DOHH2 (cell line): ENCODE measurements around the gene ARCN1.

Experiments
- H3F3A ChIP-seq: fragments of 200-600 bp; sonication (generic), shearing (Covaris generic); 2 replicates; pipeline ENCODE4 v1.6.0; 2016; ENCODE audit warnings: antibody characterized with exemption, mild to moderate bottlenecking; ENCODE audit not compliant: control insufficient read depth, insufficient read depth
- H3K27ac ChIP-seq: fragments of 200-600 bp; sonication (generic); 2 replicates; pipeline ENCODE4 v1.5.1; 2014; ENCODE audit warnings: low read depth, mild to moderate bottlenecking, low read length, moderate library complexity
- H3K27me3 ChIP-seq: fragments of 200-600 bp; sonication (generic); 2 replicates; pipeline ENCODE4 v1.6.1; 2014; ENCODE audit warnings: mild to moderate bottlenecking, low read length, mixed read lengths; ENCODE audit not compliant: control insufficient read depth
- H3K36me3 ChIP-seq: fragments of 200-600 bp; sonication (generic); 2 replicates; pipeline ENCODE4 v1.6.1; 2014; ENCODE audit warnings: mild to moderate bottlenecking, low read length, moderate library complexity, mixed read lengths; ENCODE audit not compliant: control insufficient read depth
- H3K4me1 ChIP-seq: fragments of 200-600 bp; sonication (generic); 2 replicates; pipeline ENCODE4 v1.6.1; 2014; ENCODE audit warnings: mild to moderate bottlenecking, low read length, mixed read lengths; ENCODE audit not compliant: control insufficient read depth
- H3K4me2 ChIP-seq: fragments of 200-600 bp; sonication (generic); 2 replicates; pipeline ENCODE4 v1.6.0; 2014; ENCODE audit warnings: mild to moderate bottlenecking, low read length, moderate library complexity
- H3K4me3 ChIP-seq: fragments of 200-600 bp; sonication (generic); 2 replicates; pipeline ENCODE4 v1.5.1; 2014; ENCODE audit warnings: mild to moderate bottlenecking, low read length, mixed read lengths
- H3K79me2 ChIP-seq: fragments of 200-600 bp; sonication (generic); 2 replicates; pipeline ENCODE4 v1.6.1; 2014; ENCODE audit warnings: mild to moderate bottlenecking, low read length, mixed read lengths; ENCODE audit not compliant: control insufficient read depth
- H3K9me2 ChIP-seq: fragments of 200-600 bp; sonication (generic); replicated peaks from 2 replicates; pipeline ENCODE4 v1.6.1; 2014; ENCODE audit warnings: mild to moderate bottlenecking, low read length, mixed read lengths; ENCODE audit not compliant: control insufficient read depth
- H3K9me3 ChIP-seq: fragments of 200-600 bp; sonication (generic); 2 replicates; pipeline ENCODE4 v1.6.1; 2014; ENCODE audit warnings: antibody characterized with exemption, low read length, mixed read lengths; ENCODE audit not compliant: control insufficient read depth, insufficient read depth
- H4K20me1 ChIP-seq: fragments of 200-600 bp; sonication (generic); 2 replicates; pipeline ENCODE4 v1.6.0; 2014; ENCODE audit warnings: low read depth, mild to moderate bottlenecking, antibody characterized with exemption, low read length, moderate library complexity; ENCODE audit not compliant: control insufficient read depth, insufficient read depth
- EZH2phosphoT487 ChIP-seq: fragments of 200-600 bp; sonication (generic); IDR thresholded peaks from 2 replicates; pipeline ENCODE4 v1.6.1; 2017; ENCODE audit warnings: borderline replicate concordance, mild to moderate bottlenecking, antibody characterized with exemption, low read length, moderate library complexity, mixed read lengths
- TF ChIP-seq, protein P1 (sequence below): fragments of 200-600 bp; sonication (generic); IDR thresholded peaks from one replicate; pipeline ENCODE4 v1.5.1; 2014; ENCODE audit warnings: antibody characterized with exemption, mild to moderate bottlenecking, low read depth, low read length; ENCODE audit not compliant: poor library complexity, severe bottlenecking

ARCN1 gene

DNA sequence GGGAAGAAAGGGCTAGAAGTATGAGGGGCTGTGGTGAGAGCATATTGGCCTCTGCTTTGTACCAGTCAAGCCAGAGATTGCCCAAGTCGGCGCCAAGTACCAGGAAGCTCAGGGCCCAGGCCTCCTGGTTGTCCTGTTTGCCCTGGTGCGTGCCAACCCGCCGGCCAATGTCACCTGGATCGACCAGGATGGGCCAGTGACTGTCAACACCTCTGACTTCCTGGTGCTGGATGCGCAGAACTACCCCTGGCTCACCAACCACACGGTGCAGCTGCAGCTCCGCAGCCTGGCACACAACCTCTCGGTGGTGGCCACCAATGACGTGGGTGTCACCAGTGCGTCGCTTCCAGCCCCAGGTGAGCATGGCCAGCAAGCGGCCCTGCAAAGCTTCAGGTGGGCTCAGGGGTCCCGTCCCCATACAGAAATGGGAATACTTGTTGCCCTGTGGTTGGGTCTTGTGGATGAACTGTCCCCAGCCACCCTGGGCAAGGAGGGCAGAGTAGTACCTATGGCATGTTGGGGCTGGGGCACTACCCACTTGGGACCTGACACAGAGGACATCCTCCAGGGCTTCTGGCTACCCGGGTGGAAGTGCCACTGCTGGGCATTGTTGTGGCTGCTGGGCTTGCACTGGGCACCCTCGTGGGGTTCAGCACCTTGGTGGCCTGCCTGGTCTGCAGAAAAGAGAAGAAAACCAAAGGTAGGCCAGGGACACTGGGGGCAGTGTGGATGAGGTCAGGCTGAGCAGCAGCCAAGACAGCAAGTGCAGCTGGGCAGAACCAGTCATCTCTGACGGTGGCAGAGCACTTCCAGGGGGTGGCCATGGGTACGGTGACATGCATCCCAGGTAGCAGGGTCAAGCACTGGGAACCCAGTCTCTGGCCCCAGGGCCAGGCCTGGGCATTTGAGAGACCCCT, 39.1 kb upstream of the ARCN1 start:
- Histone ChIP-seq H3K9me2 (no peaks in the 10 kb centered on the region), H3K79me2 (no peaks in the 10 kb centered on the region), H3K9me3 (no peaks in the 10 kb centered on the region), H3K4me2 (no peak overlapping the region), H4K20me1 (no peaks in the 10 kb centered on the region), H3K27me3 (0 out of 2 replicates have a peak, but pooled peaks cover 3% of the 10 kb centered on the region), H3K4me3 (no peak overlapping the region), H3K36me3 (no peaks in the 10 kb centered on the region), H3K27ac (no peak overlapping the region), H3F3A (peaks cover 6% of the 10 kb centered on the region), H3K4me1 (peaks cover 18% of the 10 kb centered on the region)
- TF ChIP-seq EZH2phosphoT487: no peak
- TF ChIP-seq, protein P1, sequence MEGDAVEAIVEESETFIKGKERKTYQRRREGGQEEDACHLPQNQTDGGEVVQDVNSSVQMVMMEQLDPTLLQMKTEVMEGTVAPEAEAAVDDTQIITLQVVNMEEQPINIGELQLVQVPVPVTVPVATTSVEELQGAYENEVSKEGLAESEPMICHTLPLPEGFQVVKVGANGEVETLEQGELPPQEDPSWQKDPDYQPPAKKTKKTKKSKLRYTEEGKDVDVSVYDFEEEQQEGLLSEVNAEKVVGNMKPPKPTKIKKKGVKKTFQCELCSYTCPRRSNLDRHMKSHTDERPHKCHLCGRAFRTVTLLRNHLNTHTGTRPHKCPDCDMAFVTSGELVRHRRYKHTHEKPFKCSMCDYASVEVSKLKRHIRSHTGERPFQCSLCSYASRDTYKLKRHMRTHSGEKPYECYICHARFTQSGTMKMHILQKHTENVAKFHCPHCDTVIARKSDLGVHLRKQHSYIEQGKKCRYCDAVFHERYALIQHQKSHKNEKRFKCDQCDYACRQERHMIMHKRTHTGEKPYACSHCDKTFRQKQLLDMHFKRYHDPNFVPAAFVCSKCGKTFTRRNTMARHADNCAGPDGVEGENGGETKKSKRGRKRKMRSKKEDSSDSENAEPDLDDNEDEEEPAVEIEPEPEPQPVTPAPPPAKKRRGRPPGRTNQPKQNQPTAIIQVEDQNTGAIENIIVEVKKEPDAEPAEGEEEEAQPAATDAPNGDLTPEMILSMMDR: no peak

DNA sequence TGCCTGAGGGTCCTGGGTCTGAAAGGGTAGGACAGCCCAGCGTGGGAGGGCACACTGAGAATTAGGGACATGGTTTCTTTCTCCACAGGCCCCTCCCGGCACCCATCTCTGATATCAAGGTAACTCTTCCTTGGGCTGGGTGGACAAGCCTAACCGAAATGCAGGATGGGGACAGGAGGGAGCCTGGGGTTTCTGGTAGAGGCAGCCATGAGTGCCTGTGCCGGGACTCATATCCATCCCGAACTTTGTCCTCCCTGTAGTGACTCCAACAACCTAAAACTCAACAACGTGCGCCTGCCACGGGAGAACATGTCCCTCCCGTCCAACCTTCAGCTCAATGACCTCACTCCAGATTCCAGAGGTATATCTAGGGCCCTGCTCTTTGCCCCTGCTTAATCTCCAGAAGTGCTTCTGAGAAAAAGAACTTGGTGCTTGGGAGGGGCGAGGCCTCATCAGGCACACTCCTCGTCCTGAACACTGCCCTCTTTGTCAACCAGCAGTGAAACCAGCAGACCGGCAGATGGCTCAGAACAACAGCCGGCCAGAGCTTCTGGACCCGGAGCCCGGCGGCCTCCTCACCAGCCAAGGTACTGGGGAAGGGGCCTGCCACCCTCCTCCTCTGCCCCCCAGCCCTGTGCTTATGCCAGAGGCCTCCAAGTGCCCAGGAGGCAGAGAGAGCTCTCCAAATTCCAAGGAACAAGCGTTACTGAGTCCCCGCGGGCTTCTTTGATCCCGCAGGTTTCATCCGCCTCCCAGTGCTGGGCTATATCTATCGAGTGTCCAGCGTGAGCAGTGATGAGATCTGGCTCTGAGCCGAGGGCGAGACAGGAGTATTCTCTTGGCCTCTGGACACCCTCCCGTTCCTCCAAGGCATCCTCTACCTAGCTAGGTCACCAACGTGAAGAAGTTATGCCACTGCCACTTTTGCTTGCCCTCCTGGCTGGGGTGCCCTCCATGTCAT, 38.2 kb upstream of the ARCN1 start:
- Histone ChIP-seq H3F3A (peaks cover 3% of the 10 kb centered on the region), H3K27me3 (0 out of 2 replicates have a peak, but pooled peaks cover 3% of the 10 kb centered on the region), H3K79me2 (no peaks in the 10 kb centered on the region), H3K4me1 (peaks cover 18% of the 10 kb centered on the region), H4K20me1 (no peaks in the 10 kb centered on the region), H3K9me2 (no peaks in the 10 kb centered on the region), H3K36me3 (no peaks in the 10 kb centered on the region), H3K4me2 (no peak overlapping the region), H3K27ac (no peak overlapping the region), H3K9me3 (no peaks in the 10 kb centered on the region), H3K4me3 (no peak overlapping the region)
- TF ChIP-seq, protein P1: no peak
- no peak for TF ChIP-seq EZH2phosphoT487

DNA sequence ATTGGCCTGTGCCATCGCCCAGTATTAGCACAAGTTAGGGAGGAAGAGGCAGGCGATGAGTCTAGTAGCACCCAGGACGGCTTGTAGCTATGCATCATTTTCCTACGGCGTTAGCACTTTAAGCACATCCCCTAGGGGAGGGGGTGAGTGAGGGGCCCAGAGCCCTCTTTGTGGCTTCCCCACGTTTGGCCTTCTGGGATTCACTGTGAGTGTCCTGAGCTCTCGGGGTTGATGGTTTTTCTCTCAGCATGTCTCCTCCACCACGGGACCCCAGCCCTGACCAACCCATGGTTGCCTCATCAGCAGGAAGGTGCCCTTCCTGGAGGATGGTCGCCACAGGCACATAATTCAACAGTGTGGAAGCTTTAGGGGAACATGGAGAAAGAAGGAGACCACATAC, 36.9 kb upstream of the ARCN1 start:
- no peaks in the 10 kb centered on the region for H3K9me3 ChIP-seq
- H3F3A ChIP-seq: no peaks in the 10 kb centered on the region
- H3K79me2 ChIP-seq: no peaks in the 10 kb centered on the region
- H3K36me3 ChIP-seq: no peaks in the 10 kb centered on the region
- 0 out of 2 replicates have a peak, but pooled peaks cover under 1% of the 10 kb centered on the region for H3K27me3 ChIP-seq
- H3K4me2 ChIP-seq: no peak overlapping the region
- H3K4me1 ChIP-seq: peaks cover 10% of the 10 kb centered on the region
- TF ChIP-seq EZH2phosphoT487: no peak
- TF ChIP-seq, protein P1: no peak
- H3K9me2 ChIP-seq: no peaks in the 10 kb centered on the region
- H4K20me1 ChIP-seq: no peaks in the 10 kb centered on the region
- no peak overlapping the region for H3K4me3 ChIP-seq
- H3K27ac ChIP-seq: no peak overlapping the region
